Effector CD8-positive, alpha-beta T cell (primary cell): ENCODE measurements around the gene FKTN.
"Not testable (repeated sequence)": the region's sequence is repeated elsewhere in the genome, so short reads cannot be mapped to it uniquely, and the experiment has no call there.

Experiments used
- DNase-seq: peaks from one replicate; lab custom pipeline; 2025; lab: John Stamatoyannopoulos, UW
- total RNA-seq, 4 experiments: gene quantifications; one replicate each; lab custom pipeline; 2026; lab: John Stamatoyannopoulos, UW

Gene FKTN
- 14.1 to 28.8 (median 21.2) reads per million in 4 experiments for total RNA-seq

GRCh38 chr9:105557804-105558610 lies at the start of gene FKTN:
TSS of gene FKTN (plus strand) at chr9:105558131. CDS start at chr9:105575033, 16,902 bp downstream.
- peak; percentile 50 for DNase-seq

- DNase-seq = no peak
Observed at GRCh38 chr9:105508530-105508929, 49.4 kb upstream of the FKTN start.

GRCh38 chr9:105510024-105510423 lies 47.9 kb upstream of the FKTN start:
- DNase-seq = no peak

DNA sequence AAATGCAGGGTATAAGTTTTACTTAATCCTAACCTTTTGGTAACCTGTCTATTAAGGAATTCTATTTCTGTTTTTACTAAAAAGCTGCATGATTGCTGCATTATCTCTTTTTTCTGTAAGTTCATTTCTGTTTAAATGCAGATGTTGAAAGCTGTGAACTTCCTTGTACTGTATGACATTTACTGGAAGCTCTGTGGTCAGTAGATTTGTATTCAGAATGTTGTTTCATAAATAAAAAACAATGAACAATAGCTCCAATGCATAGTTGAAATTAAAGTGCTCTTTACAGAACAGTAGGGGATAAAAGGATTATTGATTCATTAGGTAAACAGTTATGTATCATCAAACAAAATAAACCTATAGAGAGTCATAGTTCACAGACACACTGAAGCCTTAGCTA lies 46.5 kb upstream of the FKTN start:
- DNase-seq = no peak

DNA sequence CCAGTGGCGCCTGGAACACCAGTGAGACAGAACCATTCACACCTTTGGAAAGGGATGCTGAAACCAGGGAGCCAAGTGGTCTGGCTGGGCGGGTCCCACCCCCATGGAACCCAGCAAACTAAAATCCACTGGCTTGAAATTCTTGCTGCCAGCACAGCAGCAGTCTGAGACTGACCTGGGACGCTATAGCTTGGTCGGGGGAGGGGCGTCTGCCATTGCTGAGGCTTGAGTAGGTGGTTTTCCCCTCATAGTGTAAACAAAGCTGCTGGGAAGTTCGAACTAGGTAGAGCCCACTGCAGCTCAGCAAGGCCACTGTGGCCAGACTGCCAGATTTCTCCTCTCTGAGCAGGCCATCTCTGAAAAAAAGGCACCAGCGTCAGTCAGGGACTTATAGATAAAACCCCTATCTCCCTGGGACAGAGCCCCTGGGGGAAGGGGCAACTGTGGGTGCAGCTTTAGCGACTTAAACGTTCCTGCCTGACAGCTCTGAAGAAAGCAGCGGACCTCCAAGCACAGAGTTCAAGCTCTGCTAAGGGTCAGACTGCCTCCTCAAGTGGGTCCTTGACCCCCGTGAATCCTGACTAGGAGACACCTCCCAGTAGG lies 42.0 kb upstream of the FKTN start:
- DNase-seq = no peak

GRCh38 chr9:105519710-105520369 lies 38.1 kb upstream of the FKTN start:
- not testable (repeated sequence) for DNase-seq

DNA sequence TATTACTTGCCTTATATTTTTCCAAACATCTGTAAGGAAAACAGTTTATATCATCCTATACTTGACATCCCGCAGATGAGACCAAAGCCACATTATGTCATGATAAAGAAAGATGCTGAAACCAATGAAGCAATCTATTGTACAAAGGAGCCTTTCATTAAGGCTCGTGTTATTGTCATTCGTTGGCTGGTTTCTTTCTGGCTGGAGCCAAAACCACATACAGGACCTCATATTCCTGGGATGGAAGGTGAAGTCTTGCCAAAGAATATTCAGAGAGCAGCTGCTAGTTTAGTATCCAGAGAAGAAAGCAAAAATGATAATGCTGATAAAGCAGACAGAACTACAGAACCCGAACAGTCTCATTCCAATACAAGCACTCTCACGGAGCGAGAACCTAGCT lies 36.9 kb upstream of the FKTN start:
- DNase-seq = not testable (repeated sequence)

- DNase-seq = not testable (repeated sequence)
Observed at GRCh38 chr9:105522618-105523385, 35.1 kb upstream of the FKTN start.

GRCh38 chr9:105531530-105531929 lies 26.4 kb upstream of the FKTN start:
- DNase-seq = no peak

DNA sequence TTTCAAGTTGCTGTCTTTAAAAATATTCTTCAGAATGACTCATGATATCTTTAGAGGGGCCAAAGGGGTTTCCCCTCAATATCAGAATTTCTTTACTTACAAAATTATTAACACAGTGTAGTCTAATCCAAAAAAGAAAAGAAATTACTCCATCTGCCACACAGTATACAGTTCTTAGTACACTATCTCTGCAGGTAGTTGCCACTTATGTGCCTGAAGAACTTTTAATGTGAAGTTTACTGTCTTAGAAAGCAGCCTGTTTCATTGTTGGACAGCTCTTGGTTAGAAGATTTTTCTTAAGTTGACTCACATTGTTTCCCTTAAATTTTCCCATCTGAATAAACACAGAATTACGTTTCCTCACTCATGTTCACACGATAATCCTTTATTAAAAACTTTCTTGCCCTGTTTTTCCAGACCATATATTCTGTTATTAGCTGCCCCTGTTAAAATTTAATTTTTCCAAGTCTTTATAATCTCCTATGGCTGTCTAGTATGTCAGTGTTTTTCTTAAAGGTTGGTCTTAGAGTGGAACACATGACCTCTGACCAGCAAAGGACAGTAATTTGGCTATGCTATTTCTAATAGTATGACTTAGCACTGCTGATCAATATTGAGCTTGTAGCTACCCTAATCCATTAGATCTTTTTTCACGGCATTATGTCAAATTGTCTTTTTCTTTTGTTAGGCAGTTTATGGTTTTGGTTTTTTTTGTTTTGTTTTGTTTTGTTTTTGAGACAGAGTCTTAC lies 21.8 kb upstream of the FKTN start:
- DNase-seq = no peak

- DNase-seq = no peak
Observed at GRCh38 chr9:105539452-105539851, 18.5 kb upstream of the FKTN start.

DNA sequence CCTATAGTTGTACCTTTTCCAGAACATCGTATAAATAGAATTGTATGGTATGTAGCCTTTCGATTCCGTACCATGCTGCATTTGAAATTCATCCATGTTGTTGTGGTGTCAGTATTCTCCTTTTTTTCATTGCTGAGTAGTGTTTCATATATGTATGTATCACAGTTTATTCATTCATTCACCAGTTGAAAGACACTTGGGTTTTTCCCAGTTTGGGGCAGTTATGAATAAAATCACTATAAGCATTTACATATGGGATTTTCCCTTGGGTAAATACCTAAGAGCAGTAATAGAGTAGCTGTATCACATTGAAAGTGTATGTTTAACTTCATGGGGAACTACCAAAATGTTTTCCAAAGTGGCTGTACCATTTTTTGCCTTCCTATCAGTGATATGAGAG lies 16.1 kb upstream of the FKTN start:
- DNase-seq = no peak

- no peak for DNase-seq
Observed at GRCh38 chr9:105554042-105554441, 3.9 kb upstream of the FKTN start.

DNA sequence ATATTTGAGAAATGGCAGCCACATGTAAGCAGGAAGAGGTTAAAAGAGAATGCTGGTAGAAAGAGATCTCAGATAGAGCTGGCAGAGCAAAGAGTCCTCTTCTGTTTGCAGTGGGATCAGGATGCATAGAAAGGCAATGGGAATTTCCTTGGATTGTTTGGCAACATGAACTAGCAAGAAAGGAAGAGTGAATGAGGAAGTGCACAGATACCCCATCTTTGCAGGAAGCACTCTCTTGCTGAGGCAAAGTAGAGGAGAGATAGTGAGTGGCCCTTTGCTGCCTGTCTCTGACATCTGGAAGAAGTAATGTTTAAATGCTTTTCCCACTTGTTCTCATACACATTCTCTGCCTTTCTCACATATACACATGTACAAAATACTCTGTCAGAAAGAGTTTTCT lies 14.5 kb downstream of the FKTN start:
- DNase-seq = no peak

GRCh38 chr9:105579952-105580351 lies 22.0 kb downstream of the FKTN start:
- not testable (repeated sequence) for DNase-seq

DNA sequence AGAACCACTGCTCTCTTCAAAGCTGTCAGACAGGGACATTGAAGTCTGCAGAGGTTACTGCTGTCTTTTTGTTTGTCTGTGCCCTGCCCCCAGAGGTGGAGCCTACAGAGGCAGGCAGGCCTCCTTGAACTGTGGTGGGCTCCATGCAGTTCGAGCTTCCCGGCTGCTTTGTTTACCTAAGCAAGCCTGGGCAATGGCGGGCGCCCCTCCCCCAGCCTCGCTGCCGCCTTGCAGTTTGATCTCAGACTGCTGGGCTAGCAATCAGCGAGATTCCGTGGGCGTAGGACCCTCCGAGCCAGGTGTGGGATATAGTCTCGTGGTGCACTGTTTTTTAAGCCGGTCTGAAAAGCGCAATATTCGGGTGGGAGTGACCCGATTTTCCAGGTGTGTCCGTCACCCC lies 23.6 kb downstream of the FKTN start:
- DNase-seq = not testable (repeated sequence)

- no peak for DNase-seq
Observed at GRCh38 chr9:105593145-105593544, 35.2 kb downstream of the FKTN start.

GRCh38 chr9:105608721-105609598 lies 51.0 kb downstream of the FKTN start:
- no peak for DNase-seq

DNA sequence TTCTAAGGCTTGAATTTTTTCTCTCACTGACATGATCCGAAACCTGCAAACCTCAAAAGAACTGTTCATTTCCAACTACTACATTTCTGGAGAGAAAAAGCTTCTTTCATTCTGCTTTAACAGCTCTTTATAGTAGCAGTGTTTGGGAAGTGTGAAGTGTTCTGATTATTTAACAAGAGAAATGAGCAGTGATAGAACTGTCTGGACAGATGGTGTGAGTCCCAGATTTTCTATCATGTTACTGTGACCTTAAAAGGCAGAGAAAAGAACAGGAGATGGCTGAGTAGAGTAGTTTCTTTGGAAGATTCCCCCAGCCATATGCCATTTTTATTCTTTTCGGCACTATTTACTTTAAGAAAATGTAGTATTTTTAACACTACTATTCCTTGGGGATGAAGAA lies 63.1 kb downstream of the FKTN start:
- DNase-seq = no peak

DNA sequence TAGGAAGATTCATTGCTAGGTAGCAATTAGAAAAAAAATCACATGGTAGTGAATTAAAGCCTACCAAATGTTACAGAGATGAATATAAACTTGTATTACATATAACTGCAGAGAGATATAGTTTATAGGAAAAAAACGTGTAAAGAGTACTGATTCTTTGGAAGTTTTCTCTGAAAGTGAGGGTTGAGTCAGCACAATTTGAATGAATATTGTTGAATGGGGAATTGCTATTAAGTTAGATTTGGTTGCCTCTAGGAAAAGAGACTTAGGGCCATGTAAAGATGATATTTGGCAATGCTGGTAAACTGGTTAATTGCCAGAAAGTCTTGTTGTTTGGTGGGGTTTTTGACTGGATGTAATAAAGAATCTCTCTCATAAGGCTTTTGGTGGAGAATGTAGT lies 67.2 kb downstream of the FKTN start:
- DNase-seq = no peak
